ENCODE results near the gene ELOF1. TPM values are rescaled to one million over a fixed set of nuclear protein-coding genes. Genes with fewer than 3 reads are reported as not detected.

ELOF1 gene
- total RNA-seq, 6 experiments from 2014 or later = 21.9 to 33.5 (median 24.9) TPM

- no peak overlapping the region for H3K27ac ChIP-seq
- TF ChIP-seq POLR2A (IDR thresholded peaks at IDR 0.05) = no peak
- no peak for TF ChIP-seq CTCF (IDR thresholded peaks at IDR 0.05)
- intact Hi-C loops (cut with DNase I) = no loop called here
- DNase-seq = no peak
- no peak for ATAC-seq
- no peaks in the 10 kb centered on the region for H3K9me3 ChIP-seq
- H3K4me3 ChIP-seq = no peak overlapping the region
- peaks cover 0 to 4% (median 2%) of the 10 kb centered on the region in 4 donors for H3K36me3 ChIP-seq
- no peaks in the 10 kb centered on the region for H3K27me3 ChIP-seq
- no peaks in the 10 kb centered on the region for H3K4me1 ChIP-seq
- 51% methylated on average over 5 of the region's 14 CpGs for WGBS (ENCODE audit: insufficient coverage, low coverage, low lambda C conversion rate, missing lambda C conversion rate)
Measured at GRCh38 chr19:11547929-11548700, 10.9 kb downstream of the ELOF1 start.

GRCh38 chr19:11541238-11541637, 17.8 kb downstream of the ELOF1 start:
- no peak overlapping the region for H3K27ac ChIP-seq
- no peak for ATAC-seq
- no peaks in the 10 kb centered on the region for H3K36me3 ChIP-seq
- intact Hi-C loops (cut with DNase I) = no loop called here
- no peak overlapping the region for H3K4me3 ChIP-seq
- no peak for DNase-seq
- no peaks in the 10 kb centered on the region for H3K9me3 ChIP-seq
- H3K27me3 ChIP-seq = peaks cover 0 to 9% of the 10 kb centered on the region in 2 donors
- no peaks in the 10 kb centered on the region for H3K4me1 ChIP-seq
- TF ChIP-seq POLR2A (IDR thresholded peaks at IDR 0.05) = no peak
- TF ChIP-seq CTCF (IDR thresholded peaks at IDR 0.05) = no peak
- 100% methylated on average over 2 of the region's 3 CpGs for WGBS (ENCODE audit: insufficient coverage, low coverage, low lambda C conversion rate, missing lambda C conversion rate)

GRCh38 chr19:11540645-11541044, 18.4 kb downstream of the ELOF1 start:
- Histone ChIP-seq H3K27me3 (peaks cover 0 to 9% of the 10 kb centered on the region in 2 donors), H3K27ac (no peak overlapping the region), H3K9me3 (no peaks in the 10 kb centered on the region), H3K4me1 (no peaks in the 10 kb centered on the region), H3K36me3 (no peaks in the 10 kb centered on the region), H3K4me3 (no peak overlapping the region)
- DNase-seq (no peak), ATAC-seq (no peak)
- no CpG with 5 or more reads among the region's 5 CpGs for WGBS (ENCODE audit: insufficient coverage, low coverage, low lambda C conversion rate, missing lambda C conversion rate)
- intact Hi-C loops (cut with DNase I) = no loop called here
- TF ChIP-seq CTCF (IDR thresholded peaks at IDR 0.05) (no peak), POLR2A (IDR thresholded peaks at IDR 0.05) (no peak)

GRCh38 chr19:11539495-11540365, 19.3 kb downstream of the ELOF1 start:
- TF ChIP-seq POLR2A (IDR thresholded peaks at IDR 0.05) (no peak), CTCF (IDR thresholded peaks at IDR 0.05) (no peak)
- Histone ChIP-seq H3K36me3 (no peaks in the 10 kb centered on the region), H3K27me3 (peaks cover 0 to 9% of the 10 kb centered on the region in 2 donors), H3K9me3 (no peaks in the 10 kb centered on the region), H3K4me1 (no peaks in the 10 kb centered on the region), H3K27ac (no peak overlapping the region), H3K4me3 (no peak overlapping the region)
- ATAC-seq (no peak), DNase-seq (no peak)
- intact Hi-C loops (cut with DNase I) = no loop called here
- WGBS (ENCODE audit: insufficient coverage, low coverage, low lambda C conversion rate, missing lambda C conversion rate) = 18% methylated on average over 11 of the region's 36 CpGs
